GM18502 (cell line): Measurements from ENCODE around the gene CES4A.
"Not testable (repeated sequence)": the region's sequence is repeated elsewhere in the genome, so short reads cannot be mapped to it uniquely, and the experiment has no call there.

Experiments used
- ATAC-seq: cut with Tn5 transposase; IDR thresholded peaks from one replicate; pipeline ENCODE4 v1.9.1; 2021; ENCODE audit warnings: mild to moderate bottlenecking; ENCODE audit not compliant: unreplicated experiment, poor library complexity

Gene CES4A

GRCh38 chr16:67039260-67040020 is 51.1 kb downstream of the CES4A start:
- ATAC-seq, result no peak

GRCh38 chr16:67040166-67040565 is 51.8 kb downstream of the CES4A start:
- ATAC-seq, result no peak

GRCh38 chr16:67040906-67041305 is 52.5 kb downstream of the CES4A start:
- no peak for ATAC-seq

GRCh38 chr16:67041520-67041919 is 53.1 kb downstream of the CES4A start:
- not testable (repeated sequence) for ATAC-seq

- ATAC-seq, result no peak
Measured at GRCh38 chr16:67043420-67043819, 55.0 kb downstream of the CES4A start.

GRCh38 chr16:67050796-67051195 is 62.4 kb downstream of the CES4A start:
- no peak for ATAC-seq

DNA sequence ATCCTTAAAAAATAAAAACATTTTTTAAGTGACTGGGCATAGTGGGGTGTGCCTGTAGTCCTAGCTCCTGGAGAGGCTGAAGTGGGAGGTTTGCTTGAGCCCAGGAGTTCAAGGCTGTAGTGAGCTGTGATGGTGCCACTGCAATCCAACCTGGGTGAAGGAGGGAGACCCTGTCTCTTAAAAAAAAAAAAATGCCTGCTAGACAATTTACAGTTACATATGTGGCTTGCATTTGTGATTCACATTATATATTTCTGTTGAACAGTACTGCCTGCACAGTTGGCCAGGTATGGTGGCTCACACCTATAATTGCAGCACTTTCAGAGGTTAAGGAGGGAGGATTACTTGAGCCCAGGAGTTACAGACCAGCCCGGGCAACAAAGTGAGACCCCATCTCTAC is 64.0 kb downstream of the CES4A start:
- ATAC-seq, result no peak

GRCh38 chr16:67053767-67054334 is 65.5 kb downstream of the CES4A start:
- ATAC-seq, result no peak

DNA sequence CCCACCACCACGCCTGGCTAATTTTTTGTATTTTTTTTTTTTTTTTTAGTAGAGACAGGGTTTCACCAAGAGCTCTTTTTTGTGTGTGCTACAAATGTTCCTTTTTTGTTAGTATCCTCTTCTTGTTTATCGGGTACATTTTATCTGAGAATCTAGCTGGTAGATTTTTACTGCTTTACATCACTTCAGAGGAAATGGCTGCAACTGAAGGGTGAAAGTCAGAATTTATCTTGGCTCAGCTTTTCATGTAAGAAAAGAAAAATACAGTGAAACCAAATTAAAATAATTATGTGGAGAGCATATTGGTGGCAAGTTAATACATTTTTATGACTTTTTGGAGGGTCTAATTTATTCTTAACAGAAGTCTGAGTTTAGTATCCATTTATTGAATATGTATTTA is 66.5 kb downstream of the CES4A start:
- no peak for ATAC-seq

DNA sequence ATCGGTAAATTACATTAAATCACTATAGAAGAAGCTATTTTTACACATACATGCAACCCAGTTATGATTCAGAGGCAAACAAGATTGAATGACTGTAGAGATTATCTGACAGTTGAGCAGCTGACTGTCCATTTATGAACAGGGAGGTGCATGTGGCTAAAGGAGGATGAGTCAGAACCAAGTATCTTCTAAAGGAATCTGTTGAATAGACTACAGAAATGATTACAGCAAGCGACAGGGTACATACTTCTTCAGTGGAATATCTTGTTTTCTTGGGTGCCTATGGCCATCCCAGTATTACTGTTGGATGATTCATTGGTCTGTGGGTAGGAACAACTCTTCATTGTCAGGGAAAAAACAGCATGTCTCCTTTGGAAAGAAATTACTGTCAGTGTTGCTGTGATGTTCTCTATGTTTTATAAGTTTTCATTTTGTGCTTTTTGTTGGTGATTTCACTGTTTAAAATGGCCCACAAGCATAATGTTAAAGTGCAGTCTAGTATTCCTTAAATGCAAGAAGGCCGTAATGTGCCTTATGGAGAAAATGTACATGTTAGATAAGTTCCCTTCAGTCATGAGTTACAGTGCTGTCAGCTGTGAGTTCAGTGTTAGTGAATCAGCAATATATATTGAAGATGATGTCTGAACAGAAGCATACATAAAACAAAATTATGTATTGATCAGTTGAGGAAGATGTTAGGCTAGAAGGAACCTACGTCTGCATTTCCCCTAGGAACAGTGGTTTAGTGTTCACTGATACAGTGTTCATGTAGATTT is 67.5 kb downstream of the CES4A start:
- peak; percentile 55 for ATAC-seq
